ENCODE measurements around the gene SLC5A5.

GRCh38 chr19:17908244-17908643, 36.5 kb downstream of the SLC5A5 start:
- no peak for TF ChIP-seq CTCF (IDR thresholded peaks at IDR 0.05)
- no peak for TF ChIP-seq POLR2AphosphoS5 (IDR thresholded peaks at IDR 0.05)
